ENCODE measurements around the gene SMYD2.

DNA sequence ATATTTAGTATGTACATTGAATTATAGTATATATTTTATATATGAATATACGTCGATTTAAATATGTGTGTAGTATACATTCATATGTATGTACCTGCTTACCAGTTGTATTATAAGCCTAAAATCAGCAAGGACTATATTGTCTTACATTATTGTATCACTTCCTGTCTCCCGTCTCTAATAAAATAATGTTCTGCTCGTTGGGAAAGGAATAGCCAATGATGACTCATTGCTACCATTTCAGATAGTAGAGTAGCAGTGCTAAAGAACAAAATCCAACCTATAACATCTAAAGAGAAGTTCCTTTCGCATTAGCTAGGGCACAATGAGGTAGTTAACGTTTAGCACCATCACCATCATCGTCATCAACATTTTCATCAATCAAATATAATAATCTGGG, 39.9 kb upstream of the SMYD2 start:
- TF ChIP-seq, protein P1, sequence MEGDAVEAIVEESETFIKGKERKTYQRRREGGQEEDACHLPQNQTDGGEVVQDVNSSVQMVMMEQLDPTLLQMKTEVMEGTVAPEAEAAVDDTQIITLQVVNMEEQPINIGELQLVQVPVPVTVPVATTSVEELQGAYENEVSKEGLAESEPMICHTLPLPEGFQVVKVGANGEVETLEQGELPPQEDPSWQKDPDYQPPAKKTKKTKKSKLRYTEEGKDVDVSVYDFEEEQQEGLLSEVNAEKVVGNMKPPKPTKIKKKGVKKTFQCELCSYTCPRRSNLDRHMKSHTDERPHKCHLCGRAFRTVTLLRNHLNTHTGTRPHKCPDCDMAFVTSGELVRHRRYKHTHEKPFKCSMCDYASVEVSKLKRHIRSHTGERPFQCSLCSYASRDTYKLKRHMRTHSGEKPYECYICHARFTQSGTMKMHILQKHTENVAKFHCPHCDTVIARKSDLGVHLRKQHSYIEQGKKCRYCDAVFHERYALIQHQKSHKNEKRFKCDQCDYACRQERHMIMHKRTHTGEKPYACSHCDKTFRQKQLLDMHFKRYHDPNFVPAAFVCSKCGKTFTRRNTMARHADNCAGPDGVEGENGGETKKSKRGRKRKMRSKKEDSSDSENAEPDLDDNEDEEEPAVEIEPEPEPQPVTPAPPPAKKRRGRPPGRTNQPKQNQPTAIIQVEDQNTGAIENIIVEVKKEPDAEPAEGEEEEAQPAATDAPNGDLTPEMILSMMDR (IDR thresholded peaks at IDR 0.05), result no peak
- TF ChIP-seq POLR2A (IDR thresholded peaks at IDR 0.05), result no peak
